ENCODE results near the gene PLCD1.
"Not testable (repeated sequence)": the region's sequence is repeated elsewhere in the genome, so short reads cannot be mapped to it uniquely, and the experiment has no call there.

The PLCD1 gene

DNA sequence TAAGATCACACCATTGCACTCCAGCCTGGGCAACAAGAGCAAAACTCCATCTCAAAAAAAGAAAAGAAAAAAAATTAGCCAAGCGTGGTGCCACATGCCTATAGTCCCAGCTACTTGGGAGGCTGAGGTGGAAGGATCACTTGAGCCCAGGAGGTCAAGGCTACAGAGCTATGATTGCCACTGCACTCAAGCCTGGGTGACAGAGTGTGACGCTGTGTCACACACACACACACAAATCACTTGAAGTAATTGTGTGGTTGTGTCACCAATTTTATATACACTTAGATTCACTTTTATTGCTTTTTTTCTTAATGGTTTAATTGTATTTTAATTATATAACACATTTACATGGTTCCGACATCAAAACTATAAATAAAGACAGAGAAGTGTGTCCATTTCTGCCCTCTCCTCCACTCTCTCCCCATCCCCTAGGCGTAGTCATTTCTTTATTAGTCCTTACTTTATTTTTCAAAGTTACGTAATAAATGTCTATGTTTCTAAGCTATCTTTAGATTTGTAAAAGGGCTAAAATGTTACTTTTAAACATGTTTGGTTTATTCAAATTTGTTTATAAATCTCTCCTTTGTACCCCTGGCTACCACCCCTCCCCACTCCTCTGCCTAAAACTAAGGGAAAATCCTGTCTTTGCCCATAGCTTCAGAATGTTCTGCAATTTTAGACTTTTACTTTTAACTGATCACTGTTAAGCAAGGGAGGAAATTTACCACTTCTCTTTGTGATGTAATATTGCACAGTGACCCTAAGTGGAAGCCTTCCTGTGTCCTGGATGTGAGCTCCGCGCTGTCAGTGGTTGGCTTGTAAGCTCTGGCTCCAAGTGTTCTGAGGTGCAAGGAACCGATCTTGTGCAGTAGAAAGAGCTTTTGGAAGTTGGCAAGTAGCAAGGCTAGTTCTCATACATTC, 49.6 kb downstream of the PLCD1 start:
- intact Hi-C loops (cut with DNase I), result no loop called here
- DNase-seq, result peak in 2 of 42 donors; percentile 15 to 16

DNA sequence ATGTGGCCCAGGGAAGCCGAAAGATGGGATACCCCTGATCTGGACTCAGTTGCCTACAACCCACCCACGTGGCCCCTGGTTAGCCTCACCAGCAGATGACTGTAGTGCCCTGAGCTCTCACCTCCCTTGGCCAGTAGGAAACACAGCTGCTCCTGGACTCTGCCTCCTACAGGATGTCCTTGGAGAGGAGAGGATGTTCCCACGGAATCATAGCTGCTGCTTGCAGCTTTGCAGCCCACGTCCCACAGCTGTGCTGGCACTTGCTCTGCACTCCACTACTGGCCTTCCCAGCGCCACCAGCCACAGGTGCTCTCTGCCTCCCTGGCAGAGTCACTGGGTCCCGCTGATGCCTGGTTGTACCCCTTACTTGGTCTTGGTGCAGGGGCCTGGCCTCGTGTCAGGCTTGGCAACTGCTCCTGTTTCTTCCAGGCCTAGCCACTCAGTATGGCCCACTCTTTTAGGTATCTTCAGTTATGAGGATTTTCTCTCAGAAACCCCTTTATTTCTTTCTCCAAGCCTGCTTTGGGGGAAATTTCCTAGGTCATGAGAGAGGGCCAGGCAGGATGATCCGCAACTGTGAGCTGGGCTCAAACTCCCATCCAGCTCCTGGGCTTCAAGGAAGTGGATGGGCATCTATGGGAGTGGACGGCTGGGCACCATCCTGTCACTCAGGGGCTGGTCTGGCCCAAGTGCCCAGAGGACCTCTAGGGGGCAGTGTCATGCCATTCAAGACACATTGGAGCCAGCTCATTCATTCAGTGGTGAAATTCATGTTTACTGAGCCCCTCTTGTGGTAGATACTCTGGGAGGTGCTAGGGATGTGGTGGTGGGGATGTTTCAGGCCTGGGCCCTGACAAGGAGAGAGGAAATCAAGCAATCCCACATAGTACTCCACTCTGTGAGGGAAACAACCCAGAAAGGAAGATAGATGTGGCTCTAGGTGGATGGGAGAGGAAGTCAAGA, 55.0 kb downstream of the PLCD1 start:
- DNase-seq, result peak in 41 of 42 donors; percentile 58 to 92 (median 77)
- intact Hi-C loops (cut with DNase I), result no loop called here

DNA sequence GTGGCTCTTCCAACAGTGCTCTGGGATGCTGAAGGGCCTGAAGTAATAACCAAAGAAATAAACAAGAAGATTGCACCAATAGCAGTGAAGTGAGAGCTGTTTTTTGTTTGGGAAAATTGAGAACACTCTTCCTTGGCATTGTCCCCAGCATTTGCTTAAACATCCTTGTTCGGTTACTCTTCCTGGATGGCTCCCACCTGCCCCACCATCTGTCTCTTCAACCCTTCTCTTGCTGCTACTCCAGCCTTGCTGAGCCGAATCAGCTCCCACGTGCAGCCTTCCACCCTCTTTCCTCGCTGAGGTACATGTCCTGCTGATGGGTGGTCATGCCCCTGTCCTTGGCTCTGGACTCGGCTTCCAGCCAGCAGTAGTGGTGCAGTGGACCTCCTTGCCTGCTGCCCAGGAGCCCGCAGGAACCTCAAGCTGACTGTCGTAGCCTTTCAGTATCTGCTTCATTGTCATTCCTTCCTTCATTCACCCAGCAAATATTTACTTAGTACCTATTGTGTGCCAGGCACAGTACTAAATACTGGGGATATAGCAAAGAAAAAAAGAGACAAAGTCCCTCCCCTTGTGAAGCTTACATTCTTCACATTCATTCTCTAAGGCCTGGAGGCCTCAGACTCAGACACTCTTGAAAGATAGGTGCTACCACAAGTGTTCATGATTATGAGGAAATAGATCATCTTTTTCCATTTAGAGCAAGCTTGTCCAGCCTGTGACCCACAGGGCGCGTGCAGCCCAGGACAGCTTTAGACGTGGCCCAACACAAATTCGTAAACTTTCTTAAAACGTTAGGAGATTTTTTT, 56.0 kb downstream of the PLCD1 start:
- intact Hi-C loops (cut with DNase I), result no loop called here
- peak in 1 of 42 donors; percentile 40 for DNase-seq

DNA sequence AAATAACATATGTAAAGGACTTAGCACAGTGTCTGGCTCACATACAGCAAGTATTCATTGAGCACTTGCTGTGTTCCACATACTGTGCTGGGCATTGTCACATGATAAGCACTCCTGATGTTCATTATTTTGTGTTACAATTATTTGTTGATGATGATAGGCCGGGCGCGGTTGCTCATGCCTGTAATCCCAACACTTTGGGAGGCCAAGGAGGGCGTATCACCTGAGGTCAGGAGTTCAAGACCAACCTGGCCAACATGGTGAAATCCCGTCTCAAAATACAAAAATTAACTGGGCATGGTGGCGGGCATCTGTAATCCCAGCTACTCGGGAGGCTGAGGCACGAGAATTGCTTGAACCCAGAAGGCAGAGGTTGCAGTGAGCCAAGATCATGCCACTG, 57.4 kb downstream of the PLCD1 start:
- DNase-seq, result peak in 2 of 42 donors; percentile 13 to 24

DNA sequence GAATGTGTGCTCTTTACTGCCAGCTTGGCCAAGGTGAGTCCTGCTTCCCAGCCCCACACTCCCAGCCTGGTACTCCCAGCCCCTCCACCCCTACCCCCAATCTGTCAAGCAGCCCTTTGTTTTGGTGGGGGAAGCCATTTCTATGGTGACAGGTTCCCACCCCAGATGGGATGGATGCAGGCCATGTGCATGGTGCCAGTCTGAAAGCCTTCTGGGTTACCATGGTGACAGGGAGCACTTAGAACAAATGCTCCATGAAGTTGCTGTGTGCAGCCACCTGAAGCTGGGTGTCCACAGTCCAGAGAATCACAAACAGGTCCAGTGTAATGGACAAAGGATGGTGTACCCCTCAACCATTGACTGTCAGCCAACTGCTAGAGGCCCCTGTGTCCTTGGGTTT, 58.0 kb downstream of the PLCD1 start:
- peak in 2 of 42 donors; percentile 36 to 39 for DNase-seq
- intact Hi-C loops (cut with DNase I), result no loop called here

More for the DNA sequence above, 57.4 kb downstream of the PLCD1 start:
- intact Hi-C loops (cut with DNase I), result not testable (repeated sequence)

DNA sequence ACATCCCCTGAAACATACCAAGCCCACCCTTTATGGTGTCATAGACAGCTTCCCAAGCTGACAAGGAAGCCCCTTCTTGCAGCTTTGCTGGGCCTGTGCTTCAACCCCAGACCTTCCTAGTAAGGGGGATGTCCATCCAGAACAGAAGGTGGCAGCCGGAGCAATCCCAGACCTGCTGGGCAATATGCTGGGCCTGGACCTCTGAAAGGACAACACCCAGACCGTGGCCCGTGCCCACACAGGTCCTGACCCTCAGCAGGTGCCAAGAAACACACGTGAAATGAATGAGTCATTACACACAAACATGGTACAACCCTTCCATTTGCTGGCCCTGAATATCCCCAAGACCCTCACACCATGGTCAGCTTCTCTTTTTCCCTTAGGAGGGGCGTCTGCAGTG, 58.6 kb downstream of the PLCD1 start:
- intact Hi-C loops (cut with DNase I), result no loop called here
- peak in 2 of 42 donors; percentile 28 to 38 for DNase-seq

DNA sequence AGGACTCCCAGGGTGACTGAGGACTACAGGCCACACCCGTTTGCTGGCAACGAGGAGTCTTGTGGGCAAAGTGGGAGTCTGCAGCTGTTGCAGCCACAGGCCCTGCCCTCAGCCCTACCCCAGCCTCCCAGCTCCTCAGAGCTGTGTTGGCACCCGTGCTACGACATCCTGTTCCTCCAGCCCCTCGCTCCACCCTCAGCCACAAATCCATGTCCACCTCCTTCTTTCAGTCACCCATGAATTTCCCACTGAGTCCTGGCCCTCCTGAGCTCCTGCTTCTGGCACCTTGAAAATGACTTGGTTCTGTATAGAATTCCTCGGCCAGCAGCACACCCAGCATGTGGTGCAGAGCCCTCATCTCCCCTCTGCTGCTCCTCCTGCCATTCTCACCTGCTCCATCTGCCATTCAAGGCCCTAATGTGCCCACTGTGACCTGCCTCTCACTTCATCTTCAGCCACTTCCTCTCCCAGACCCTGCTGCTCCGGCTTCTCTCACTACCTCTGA, 59.8 kb downstream of the PLCD1 start:
- intact Hi-C loops (cut with DNase I), result loop anchor here (5.0 kb wide), 1 partner anchor 112 kb away; no protein-coding TSS in a partner anchor
- DNase-seq, result peak in 3 of 42 donors; percentile 5 to 40 (median 21)

DNA sequence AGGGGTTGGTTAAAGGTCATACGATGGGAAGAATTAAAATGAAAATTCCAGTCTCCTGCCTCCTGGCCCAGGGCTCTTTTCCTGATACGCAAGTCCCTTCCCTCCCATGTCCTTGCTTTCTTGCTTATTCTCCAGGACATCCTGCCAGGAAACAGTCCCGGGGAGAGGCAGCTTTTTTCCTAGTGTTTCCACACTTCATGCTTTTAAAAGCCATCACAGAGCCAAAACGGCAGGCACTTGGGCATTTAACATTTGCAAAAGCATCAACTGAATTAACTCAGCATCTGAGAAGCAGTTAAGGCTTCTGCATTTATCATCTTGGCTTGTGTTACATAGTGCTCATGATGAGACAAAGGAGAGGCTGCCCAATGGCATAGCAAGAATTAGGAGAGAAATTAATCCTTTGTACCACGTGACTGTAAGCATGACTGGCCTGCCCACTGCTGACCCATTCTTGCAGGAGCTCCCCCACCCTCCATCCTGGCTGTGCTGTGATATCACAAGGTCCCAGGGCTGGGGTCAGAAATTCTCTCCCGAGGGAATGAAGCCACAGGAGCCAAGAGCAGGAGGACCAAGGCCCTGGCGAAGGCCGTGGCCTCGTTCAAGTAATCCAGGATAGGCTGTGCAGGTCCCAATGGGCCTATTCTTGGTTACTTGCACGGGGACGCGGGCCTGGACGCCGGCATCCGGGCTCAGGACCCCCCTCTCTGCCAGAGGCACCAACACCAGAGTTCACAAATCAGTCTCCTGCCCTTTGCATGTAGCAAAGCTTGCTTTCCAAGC, 60.4 kb downstream of the PLCD1 start:
- DNase-seq, result peak in 4 of 42 donors; percentile 9 to 40 (median 23)
- intact Hi-C loops (cut with DNase I), result loop anchor here (5.0 kb wide), 1 partner anchor 112 kb away; no protein-coding TSS in a partner anchor

DNA sequence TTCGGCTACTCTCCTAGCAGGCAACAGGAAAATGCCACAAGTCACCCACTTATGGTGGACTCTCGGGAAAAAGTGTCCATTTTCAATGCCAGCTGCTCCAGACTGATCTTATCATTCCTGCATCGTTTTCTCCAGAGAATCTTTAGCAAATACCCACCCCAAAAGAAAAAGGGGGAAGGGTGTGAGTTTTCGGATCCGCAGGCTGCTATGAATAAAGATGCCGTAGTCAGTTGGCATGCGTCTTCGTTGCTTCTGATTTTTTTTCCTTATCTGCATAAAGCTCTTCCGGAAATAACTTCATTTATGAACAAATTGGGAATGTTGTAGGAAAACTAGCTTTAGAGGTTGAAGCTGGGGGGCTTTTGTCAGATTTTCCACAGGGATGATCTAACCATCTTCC, 61.2 kb downstream of the PLCD1 start:
- intact Hi-C loops (cut with DNase I), result loop anchor here (5.0 kb wide), 1 partner anchor 111 kb away; no protein-coding TSS in a partner anchor
- peak in 3 of 42 donors; percentile 3 to 14 (median 12) for DNase-seq

DNA sequence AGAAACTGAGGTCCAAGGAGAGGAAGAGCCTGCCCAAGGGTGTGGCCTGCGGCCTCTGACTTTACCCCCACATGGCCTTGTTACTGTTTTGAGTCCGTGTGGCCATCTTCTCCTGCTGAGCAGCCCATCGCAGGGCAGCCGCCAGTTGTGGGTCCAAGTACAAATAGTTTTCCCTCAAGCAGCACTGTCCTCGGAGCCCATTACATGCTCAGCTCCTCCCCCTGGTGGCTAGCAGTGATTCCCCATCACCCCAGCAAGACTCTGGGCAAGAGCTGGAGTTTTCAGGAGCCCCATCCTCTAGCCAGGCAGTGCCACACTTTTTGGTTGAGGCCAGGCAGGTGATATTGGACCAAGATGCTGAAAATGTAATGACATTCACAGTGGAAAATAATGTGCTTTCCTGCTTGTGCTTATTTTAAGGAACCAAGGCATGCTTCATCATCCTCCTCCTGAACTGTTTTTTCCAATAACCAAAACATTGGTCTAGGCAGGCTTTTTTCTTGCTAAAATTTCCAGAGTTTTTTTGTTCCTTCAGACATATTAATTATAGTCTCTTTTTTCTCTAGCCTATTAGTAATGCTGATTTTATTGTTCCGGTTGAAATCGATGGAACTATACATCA, 62.1 kb downstream of the PLCD1 start:
- DNase-seq, result peak; percentile 38 to 81 (median 64)
- intact Hi-C loops (cut with DNase I), result loop anchor here (5.0 kb wide), 1 partner anchor 110 kb away; no protein-coding TSS in a partner anchor

DNA sequence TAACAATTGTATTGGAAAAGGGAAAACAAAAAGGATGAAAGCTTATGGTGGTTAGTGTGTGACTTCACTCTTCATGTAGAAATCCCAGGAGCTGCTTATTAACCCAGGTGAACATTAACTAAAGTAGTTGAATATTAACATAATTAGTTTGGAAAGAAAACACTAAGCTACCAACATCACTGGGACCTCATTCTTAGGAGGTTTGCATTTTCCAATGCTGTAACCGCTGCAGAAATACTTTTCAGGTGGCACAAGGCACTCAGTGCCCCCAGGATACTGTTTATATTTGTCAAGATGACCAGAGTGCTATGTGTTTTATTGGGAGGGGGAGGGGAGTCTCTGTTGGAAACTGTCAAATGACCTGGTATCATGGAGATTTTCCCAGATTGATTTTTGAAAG, 64.7 kb downstream of the PLCD1 start:
- DNase-seq, result peak in 1 of 42 donors; percentile 5
- intact Hi-C loops (cut with DNase I), result loop anchor here (5.0 kb wide), 1 partner anchor 107 kb away; no protein-coding TSS in a partner anchor

DNA sequence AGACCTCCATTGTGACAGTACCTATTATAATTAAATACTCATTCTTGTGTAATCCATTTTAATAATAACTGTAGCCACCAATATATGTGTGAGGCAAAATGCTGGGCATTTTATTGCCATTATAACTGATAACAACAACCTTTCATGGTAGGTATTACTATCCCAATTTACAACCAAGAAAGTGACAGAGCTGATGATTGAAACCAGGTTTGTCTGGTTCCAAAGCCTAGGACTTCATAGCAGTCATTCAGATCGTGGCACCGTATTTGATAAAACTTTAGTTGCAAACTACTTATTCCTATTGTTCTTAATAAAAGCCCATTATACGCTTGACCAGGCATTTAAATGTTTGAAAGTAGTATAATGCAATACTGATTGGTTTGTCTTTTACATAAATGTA, 65.3 kb downstream of the PLCD1 start:
- intact Hi-C loops (cut with DNase I), result no loop called here

DNA sequence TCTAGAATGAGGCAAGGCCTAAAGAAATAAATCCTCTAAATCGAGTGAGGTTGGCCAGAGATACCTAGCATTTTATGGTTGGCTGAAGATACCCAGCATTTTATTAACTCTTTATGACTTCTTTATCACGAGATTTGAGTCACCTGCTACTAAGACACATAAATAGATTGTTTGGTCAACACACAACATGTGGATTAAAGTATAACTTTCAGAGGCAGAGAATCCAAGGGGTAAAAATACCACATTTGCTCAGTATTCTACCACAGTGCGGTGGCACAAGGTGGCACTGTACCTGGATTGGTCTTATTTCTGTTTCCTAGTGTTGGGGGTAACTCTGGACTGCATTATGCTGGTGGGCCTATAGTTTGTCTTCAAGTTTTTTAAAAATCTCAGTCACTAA, 65.8 kb downstream of the PLCD1 start:
- intact Hi-C loops (cut with DNase I), result no loop called here
- peak in 1 of 42 donors; percentile 5 for DNase-seq

More for the DNA sequence above, 65.3 kb downstream of the PLCD1 start:
- DNase-seq, result peak in 1 of 42 donors; percentile 10

DNA sequence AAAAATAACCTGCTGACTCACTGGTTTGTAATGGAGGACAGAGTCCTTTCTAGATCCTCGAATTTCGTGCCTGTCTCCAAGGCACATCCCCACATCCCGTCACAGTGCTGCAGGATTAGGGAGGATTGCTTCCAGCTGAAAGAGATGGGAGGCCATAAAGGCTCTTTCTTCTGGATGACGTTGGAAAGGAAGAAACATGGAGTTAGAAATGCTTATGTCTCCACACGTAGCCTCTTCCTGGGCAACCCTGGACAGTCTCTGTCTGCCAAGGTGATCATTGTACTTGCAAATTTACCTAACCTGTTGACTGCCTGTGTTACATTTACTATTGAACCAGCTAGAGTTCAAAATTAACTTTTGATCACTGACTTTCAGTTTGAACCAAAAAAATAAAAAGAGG, 66.4 kb downstream of the PLCD1 start:
- intact Hi-C loops (cut with DNase I), result no loop called here
- DNase-seq, result peak in 1 of 42 donors; percentile 36

DNA sequence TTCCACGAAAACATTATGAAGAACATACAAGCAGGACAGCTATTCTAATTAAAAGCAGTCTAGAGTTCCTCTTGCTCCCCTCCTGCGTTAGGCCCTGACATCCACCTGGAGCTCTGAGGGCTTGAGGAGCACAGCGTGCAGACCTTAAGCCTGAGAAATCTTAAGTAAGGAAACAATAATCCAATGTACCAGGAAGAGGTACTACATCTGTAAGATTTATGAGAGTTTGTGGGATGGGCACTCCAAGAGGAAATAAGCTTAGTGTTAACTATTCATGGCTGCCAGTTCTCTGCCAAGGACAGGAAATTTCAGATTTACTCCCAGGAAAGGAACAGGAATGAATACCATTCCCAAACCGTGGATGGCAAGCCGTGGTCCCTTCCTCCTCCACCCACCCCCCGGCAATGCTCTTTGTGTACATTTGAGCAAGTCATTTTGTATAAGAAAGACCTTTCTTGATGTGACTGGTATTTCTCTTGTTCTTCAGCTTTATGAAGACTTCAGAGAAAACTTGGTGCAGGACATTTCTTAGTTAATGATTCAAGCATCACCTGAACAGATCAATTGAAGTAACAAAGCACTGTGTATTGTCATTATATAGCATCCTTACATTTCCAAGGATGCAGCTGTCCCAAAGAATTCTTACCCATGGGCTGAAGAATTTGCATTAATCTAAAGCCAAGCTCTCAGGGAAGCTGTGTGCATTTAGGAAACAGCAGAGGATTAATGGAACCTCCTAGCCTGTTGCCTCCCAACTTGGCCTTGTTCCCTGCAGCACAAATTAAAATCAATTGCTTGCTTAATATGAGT, 67.6 kb downstream of the PLCD1 start:
- DNase-seq, result peak in 1 of 42 donors; percentile 28
- intact Hi-C loops (cut with DNase I), result no loop called here

DNA sequence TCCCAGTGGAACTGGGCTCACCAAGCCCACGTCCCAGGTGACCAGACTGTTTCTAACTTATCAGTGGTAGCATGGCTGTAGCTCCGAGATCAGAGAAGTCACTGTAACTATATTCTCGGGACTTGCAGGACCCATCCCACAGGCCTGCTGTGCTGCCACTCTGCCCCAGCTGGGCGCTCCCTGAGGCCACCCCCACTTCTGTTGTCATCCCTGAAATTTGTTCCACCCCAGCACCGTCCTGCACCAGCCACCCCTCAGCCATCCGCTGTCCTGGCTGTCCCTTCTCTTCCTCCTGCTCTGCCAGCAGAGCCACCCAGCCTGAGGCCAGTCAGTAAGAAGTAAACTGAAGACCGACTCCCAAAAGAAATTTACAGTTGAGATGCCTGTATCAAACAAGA, 71.9 kb downstream of the PLCD1 start:
- intact Hi-C loops (cut with DNase I), result no loop called here
- DNase-seq, result peak in 1 of 42 donors; percentile 33
